H9 (cell line): ENCODE results near the gene PLEKHA1. TPM values are rescaled to one million over a fixed set of nuclear protein-coding genes. Genes with fewer than 3 reads are reported as not detected.

Source experiments
- DNase-seq: peaks from one replicate; pipeline ENCODE4 v3.0.0-alpha.2; 2017
- H2AFZ ChIP-seq: one replicate; pipeline ENCODE4 v1.6.1; 2013; ENCODE audit warnings: mild to moderate bottlenecking, low read length, control low read depth, moderate library complexity
- H2AK5ac ChIP-seq: 2 replicates; pipeline ENCODE4 v1.6.1; 2013; ENCODE audit warnings: low read length, control low read depth, mixed read lengths; ENCODE audit not compliant: insufficient read length
- H2BK120ac ChIP-seq: one replicate; pipeline ENCODE4 v1.6.1; 2013; ENCODE audit warnings: low read depth, mild to moderate bottlenecking, low read length, control low read depth, inconsistent platforms; ENCODE audit not compliant: poor library complexity, severe bottlenecking
- H2BK12ac ChIP-seq: 2 replicates; pipeline ENCODE4 v1.6.1; 2013; ENCODE audit warnings: low read length, control low read depth, mixed read lengths, low read depth; ENCODE audit not compliant: insufficient read length
- H2BK15ac ChIP-seq: 2 replicates; pipeline ENCODE4 v1.6.1; 2013; ENCODE audit warnings: low read depth, low read length, control low read depth
- H2BK20ac ChIP-seq: one replicate; pipeline ENCODE4 v1.6.1; 2013; ENCODE audit warnings: low read depth, mild to moderate bottlenecking, low read length, control low read depth, inconsistent platforms; ENCODE audit not compliant: poor library complexity, severe bottlenecking
- H2BK5ac ChIP-seq: 2 replicates; pipeline ENCODE4 v1.6.1; 2013; ENCODE audit warnings: low read length, control low read depth, mixed read lengths; ENCODE audit not compliant: insufficient read length
- H3K14ac ChIP-seq: 2 replicates; pipeline ENCODE4 v1.6.1; 2013; ENCODE audit warnings: low read length, control low read depth; ENCODE audit not compliant: insufficient read depth
- H3K18ac ChIP-seq: 2 replicates; pipeline ENCODE4 v1.6.1; 2013; ENCODE audit warnings: low read depth, mild to moderate bottlenecking, mixed read lengths, low read length, control low read depth; ENCODE audit not compliant: insufficient read length
- H3K23ac ChIP-seq: 2 replicates; pipeline ENCODE4 v1.6.1; 2013; ENCODE audit warnings: low read length, control low read depth, mixed read lengths, low read depth; ENCODE audit not compliant: insufficient read length
- H3K23me2 ChIP-seq: 2 replicates; pipeline ENCODE4 v1.6.1; 2013; ENCODE audit warnings: low read depth, mild to moderate bottlenecking, mixed read lengths, low read length, control low read depth; ENCODE audit not compliant: insufficient read length, poor library complexity, severe bottlenecking
- H3K27ac ChIP-seq: 2 replicates; pipeline ENCODE4 v1.5.1; 2013; ENCODE audit warnings: low read length, control low read depth, mixed read lengths, low read depth; ENCODE audit not compliant: insufficient read length
- H3K27me3 ChIP-seq: 2 replicates; pipeline ENCODE4 v1.6.1; 2013; ENCODE audit warnings: low read length, control low read depth, inconsistent platforms; ENCODE audit not compliant: insufficient read depth
- H3K4ac ChIP-seq: 2 replicates; pipeline ENCODE4 v1.6.1; 2013; ENCODE audit warnings: low read depth, mild to moderate bottlenecking, control low read depth, inconsistent platforms, low read length, moderate library complexity
- H3K4me1 ChIP-seq: 2 replicates; pipeline ENCODE4 v1.6.1; 2013; ENCODE audit warnings: low read length, control low read depth, inconsistent platforms; ENCODE audit not compliant: insufficient read depth
- H3K4me2 ChIP-seq: 2 replicates; pipeline ENCODE4 v1.6.1; 2013; ENCODE audit warnings: low read length, control low read depth, mixed read lengths; ENCODE audit not compliant: insufficient read length, insufficient read depth
- H3K56ac ChIP-seq: 2 replicates; pipeline ENCODE4 v1.6.1; 2013; ENCODE audit warnings: low read depth, mild to moderate bottlenecking, mixed read lengths, low read length, control low read depth; ENCODE audit not compliant: insufficient read length
- H3K79me1 ChIP-seq: 2 replicates; pipeline ENCODE4 v1.6.1; 2013; ENCODE audit warnings: low read depth, mild to moderate bottlenecking, moderate library complexity, low read length, control low read depth, inconsistent platforms; ENCODE audit not compliant: insufficient read depth, poor library complexity, severe bottlenecking
- H3K79me2 ChIP-seq: 2 replicates; pipeline ENCODE4 v1.6.1; 2013; ENCODE audit warnings: low read length, control low read depth, inconsistent platforms; ENCODE audit not compliant: insufficient read depth
- H3K9ac ChIP-seq: 2 replicates; pipeline ENCODE4 v1.6.1; 2013; ENCODE audit warnings: low read length, control low read depth, mixed read lengths; ENCODE audit not compliant: insufficient read length; ENCODE audit errors: extremely low read depth
- H3K9me3 ChIP-seq: one replicate; pipeline ENCODE4 v1.6.1; 2013; ENCODE audit warnings: low read depth, low read length, inconsistent platforms; ENCODE audit not compliant: control insufficient read depth
- H3T11ph ChIP-seq: one replicate; pipeline ENCODE4 v1.6.1; 2013; ENCODE audit warnings: mild to moderate bottlenecking, low read length, control low read depth, inconsistent platforms
- H4K20me1 ChIP-seq: one replicate; pipeline ENCODE4 v1.6.1; 2013; ENCODE audit not compliant: control insufficient read depth, insufficient read length, insufficient read depth
- H4K5ac ChIP-seq: 2 replicates; pipeline ENCODE4 v1.6.1; 2013; ENCODE audit warnings: low read depth, mild to moderate bottlenecking, mixed read lengths, low read length, control low read depth; ENCODE audit not compliant: insufficient read length
- H4K8ac ChIP-seq: replicated peaks from 2 replicates; pipeline ENCODE4 v1.6.1; 2013; ENCODE audit warnings: low read length, control low read depth, mixed read lengths, low read depth; ENCODE audit not compliant: insufficient read length
- H4K91ac ChIP-seq: 2 replicates; pipeline ENCODE4 v1.6.1; 2013; ENCODE audit warnings: low read depth, mild to moderate bottlenecking, moderate library complexity, mixed read lengths, low read length, control low read depth; ENCODE audit not compliant: insufficient read length
- H3K27ac Mint-ChIP-seq, 3 experiments: 2 replicates in 2 of 3; 3 replicates in 1 of 3; pipeline ENCODE4 v1.8.0; 2020 to 2021; ENCODE audit warnings: mixed read lengths in 3 of 3, mild to moderate bottlenecking in 1 of 3, moderate library complexity in 1 of 3
- H3K27me3 Mint-ChIP-seq: 2 replicates; pipeline ENCODE4 v1.8.0; 2021; ENCODE audit warnings: low read depth, mild to moderate bottlenecking, moderate library complexity, mixed read lengths
- H3K36me3 Mint-ChIP-seq, 3 experiments: 2 replicates in 2 of 3; 3 replicates in 1 of 3; pipeline ENCODE4 v1.8.0; 2020 to 2021; ENCODE audit warnings: low read depth in 3 of 3, mixed read lengths in 3 of 3; ENCODE audit not compliant: insufficient read depth in 1 of 3
- H3K4me1 Mint-ChIP-seq, 2 experiments: 2 replicates each; pipeline ENCODE4 v1.8.0; 2020; ENCODE audit warnings: mixed read lengths in 2 of 2
- H3K4me3 Mint-ChIP-seq, 2 experiments: 2 replicates in 1 of 2; 3 replicates in 1 of 2; pipeline ENCODE4 v1.8.0; 2020 to 2021; ENCODE audit warnings: mild to moderate bottlenecking in 2 of 2, mixed read lengths in 2 of 2, moderate library complexity in 1 of 2
- H3K9me3 Mint-ChIP-seq, 2 experiments: 2 replicates in 1 of 2; 3 replicates in 1 of 2; pipeline ENCODE4 v1.8.0; 2020; ENCODE audit warnings: mild to moderate bottlenecking in 2 of 2, mixed read lengths in 2 of 2, moderate library complexity in 1 of 2
- CTCF ChIP-seq: fragments of 200-600 bp; sonication (generic); conservative IDR thresholded peaks from 3 replicates; pipeline ENCODE4 v1.8.0; 2021; ENCODE audit warnings: antibody characterized with exemption, mild to moderate bottlenecking
- WGBS: extraction: QIAGEN DNeasy Blood & Tissue Kit; methylation state at CpG from one replicate; pipeline ENCODE4 v1.1.7; 2013; ENCODE audit warnings: missing lambda C conversion rate, low lambda C conversion rate, mixed read lengths; ENCODE audit not compliant: insufficient read length; ENCODE audit errors: extremely low coverage; 5-methylcytosine and 5-hydroxymethylcytosine counted together
- total RNA-seq: library from RNA; stranded (reverse); gene quantifications from 2 replicates; pipeline ENCODE4 v1.2.1, GENCODE V29; 2021

Gene PLEKHA1
- total RNA-seq, 1 experiment from 2014 or later, result 32.7 TPM

GRCh38 chr10:122350893-122351292 lies 23.6 kb upstream of the PLEKHA1 start:
- Histone ChIP-seq H2BK120ac (no peak overlapping the region), H4K8ac (no peak overlapping the region), H2AK5ac (no peak overlapping the region), H3K79me2 (no peaks in the 10 kb centered on the region), H3K27me3 (no peaks in the 10 kb centered on the region), H4K5ac (no peak overlapping the region), H3K14ac (no peak overlapping the region; the same call in 1 of the 2 replicates), H2AFZ (no peak overlapping the region), H3K56ac (no peak overlapping the region), H3K23me2 (no peaks in the 10 kb centered on the region), H3K23ac (no peak overlapping the region), H3K4ac (no peak overlapping the region), H3K4me2 (no peak overlapping the region), H4K20me1 (no peaks in the 10 kb centered on the region), H3K4me1 (no peaks in the 10 kb centered on the region; the same call in 1 of the 2 replicates), H2BK5ac (no peak overlapping the region), H3K9me3 (peaks cover 11% of the 10 kb centered on the region), H2BK20ac (no peak overlapping the region), H3K18ac (no peak overlapping the region), H3T11ph (no peak overlapping the region), H3K27ac (no peak overlapping the region), H3K79me1 (no peaks in the 10 kb centered on the region), H4K91ac (no peak overlapping the region), H2BK15ac (no peak overlapping the region), H3K9ac (no peak overlapping the region), H2BK12ac (no peak overlapping the region)
- peaks cover 14 to 25% (median 18%) of the 10 kb centered on the region in 3 experiments for H3K36me3 Mint-ChIP-seq
- TF ChIP-seq CTCF, result no peak
- WGBS, result no CpG with 5 or more reads among the region's 12 CpGs
- H3K9me3 Mint-ChIP-seq, result peaks cover 26 to 27% of the 10 kb centered on the region in 2 experiments
- peaks cover 21% of the 10 kb centered on the region for H3K27me3 Mint-ChIP-seq
- DNase-seq, result no peak
- peaks cover 21 to 28% of the 10 kb centered on the region in 2 experiments for H3K4me1 Mint-ChIP-seq
- H3K27ac Mint-ChIP-seq, result no peak overlapping the region
- no peak overlapping the region for H3K4me3 Mint-ChIP-seq
